ENCODE measurements around the gene ZNF292.
"Not testable (repeated sequence)": the region's sequence is repeated elsewhere in the genome, so short reads cannot be mapped to it uniquely, and the experiment has no call there.

Gene ZNF292

DNA sequence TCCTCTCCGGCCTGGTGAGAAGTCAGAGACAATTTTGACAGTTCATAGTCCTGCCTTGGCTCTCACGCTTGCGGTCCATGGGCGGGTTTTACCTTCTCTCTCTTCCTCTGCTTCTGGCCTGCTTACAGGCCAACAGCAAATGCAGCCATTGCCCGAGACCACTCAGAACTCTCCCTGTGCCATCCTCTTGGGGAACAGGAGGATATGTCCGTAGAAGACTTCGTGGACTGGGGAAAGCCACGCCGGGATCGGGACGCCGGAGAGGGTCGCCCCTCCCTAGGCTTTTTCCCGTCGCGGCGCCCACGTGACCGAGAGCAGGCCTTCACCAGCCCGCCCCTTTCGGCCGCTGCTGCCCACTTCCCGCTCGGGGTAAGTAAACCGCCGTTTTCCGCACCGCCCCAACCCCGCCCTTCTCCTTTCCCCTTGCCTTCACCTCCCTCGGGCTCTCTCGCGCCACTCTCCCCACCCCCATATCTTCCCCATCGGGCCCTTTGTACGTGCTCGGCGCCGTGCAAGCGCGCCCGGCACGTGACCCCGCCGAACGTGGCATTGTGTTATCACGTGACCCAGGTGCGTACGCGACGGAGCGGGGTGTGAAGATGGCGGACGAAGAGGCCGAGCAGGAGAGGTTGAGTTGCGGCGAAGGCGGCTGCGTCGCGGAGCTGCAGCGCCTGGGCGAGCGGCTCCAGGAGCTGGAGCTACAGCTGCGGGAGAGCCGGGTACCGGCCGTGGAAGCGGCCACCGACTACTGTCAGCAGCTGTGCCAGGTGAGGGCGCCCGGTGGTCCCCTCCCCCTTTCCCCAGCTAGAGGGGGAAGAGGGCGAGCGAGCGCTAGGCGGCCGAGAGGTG lies at the start of gene ZNF292:
Gene ZNF292, plus strand, starts transcription at position 573 of the 849 bp plus-strand sequence. Its CDS starts 27 bp downstream, at position 600.
- TF ChIP-seq POLR2A (IDR thresholded peaks at IDR 0.05; ENCODE audit: low read length), result peak; percentile 70
- no peak for TF ChIP-seq GATA1 (IDR thresholded peaks at IDR 0.05; ENCODE audit: low read depth, low read length)
- peak; percentile 94 to 96 for DNase-seq

DNA sequence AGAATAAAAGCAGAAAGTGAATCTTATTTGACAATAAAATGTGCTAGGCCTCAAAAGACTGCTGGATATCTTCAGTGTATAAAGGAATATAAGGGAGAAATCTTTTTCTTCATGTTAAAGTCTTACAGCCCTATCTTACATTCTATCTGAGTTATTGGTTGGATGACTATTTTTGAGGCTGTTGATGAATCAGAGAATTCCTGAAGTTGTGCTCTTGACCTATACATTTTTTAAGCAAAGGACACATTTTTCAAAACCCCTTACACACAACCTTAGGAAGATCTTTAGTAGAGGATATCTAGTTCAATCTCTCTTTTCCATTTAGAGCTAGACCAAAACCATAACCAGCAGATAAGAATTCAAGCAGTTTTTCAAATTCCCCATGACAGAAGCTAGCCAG lies 49.5 kb upstream of the ZNF292 start:
- TF ChIP-seq POLR2A (IDR thresholded peaks at IDR 0.05; ENCODE audit: low read length), result no peak
- no peak for TF ChIP-seq GATA1 (IDR thresholded peaks at IDR 0.05; ENCODE audit: low read depth, low read length)
- no peak for DNase-seq

DNA sequence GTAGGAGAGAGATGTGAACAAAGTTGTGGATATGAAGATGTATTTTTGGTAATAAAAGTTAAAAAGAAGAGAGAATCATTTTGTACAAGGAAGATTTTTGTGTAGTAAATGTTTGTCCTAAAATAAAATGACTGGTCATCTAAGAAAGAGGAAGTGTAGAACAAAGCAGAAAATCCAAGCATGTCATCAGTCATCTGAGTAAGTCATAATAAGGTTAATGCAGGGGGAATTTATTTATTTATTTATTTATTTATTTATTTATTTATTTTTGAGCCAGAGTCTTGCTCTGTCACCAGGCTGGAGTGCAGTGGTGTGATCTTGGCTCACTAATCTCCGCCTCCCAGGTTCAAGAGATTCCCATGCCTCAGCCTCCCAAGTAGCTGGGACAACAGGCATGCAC lies 44.7 kb upstream of the ZNF292 start:
- DNase-seq, result no peak
- TF ChIP-seq GATA1 (IDR thresholded peaks at IDR 0.05; ENCODE audit: low read depth, low read length), result no peak
- TF ChIP-seq POLR2A (IDR thresholded peaks at IDR 0.05; ENCODE audit: low read length), result no peak

DNA sequence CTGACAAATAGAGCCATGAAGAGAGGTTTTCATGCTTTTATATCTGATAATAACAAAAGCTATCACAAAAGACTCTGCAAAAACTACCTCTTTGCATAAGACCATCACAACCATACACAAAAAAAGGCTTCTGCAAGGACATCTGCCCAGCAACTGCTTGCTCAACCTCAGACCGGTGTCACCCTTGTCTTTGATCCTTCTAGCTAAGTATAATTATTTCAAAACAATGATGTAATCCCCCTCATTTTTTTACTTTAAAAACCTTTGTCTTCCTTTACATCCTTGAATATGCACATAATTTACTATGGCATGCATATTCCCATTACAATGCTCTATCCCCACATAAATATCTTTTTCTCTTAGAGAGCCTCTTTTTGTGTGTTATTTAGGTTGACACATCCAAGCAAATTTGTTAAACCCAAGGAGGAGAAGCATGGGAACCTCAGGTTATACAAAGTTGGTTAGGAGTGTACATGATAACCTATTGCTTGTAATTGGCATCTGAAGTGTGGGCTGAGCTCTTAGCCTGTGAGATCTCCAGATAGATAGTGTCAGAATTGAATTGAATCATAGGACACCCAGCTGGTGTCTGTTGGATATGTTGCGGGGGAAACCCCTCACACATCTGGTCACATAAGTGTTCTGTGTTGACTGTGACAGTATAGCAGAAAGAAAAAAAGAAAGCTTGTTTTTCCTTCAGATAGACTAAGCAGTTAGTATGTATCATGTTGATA lies 39.8 kb upstream of the ZNF292 start:
- TF ChIP-seq POLR2A (IDR thresholded peaks at IDR 0.05; ENCODE audit: low read length), result no peak
- no peak for TF ChIP-seq GATA1 (IDR thresholded peaks at IDR 0.05; ENCODE audit: low read depth, low read length)
- no peak for DNase-seq

DNA sequence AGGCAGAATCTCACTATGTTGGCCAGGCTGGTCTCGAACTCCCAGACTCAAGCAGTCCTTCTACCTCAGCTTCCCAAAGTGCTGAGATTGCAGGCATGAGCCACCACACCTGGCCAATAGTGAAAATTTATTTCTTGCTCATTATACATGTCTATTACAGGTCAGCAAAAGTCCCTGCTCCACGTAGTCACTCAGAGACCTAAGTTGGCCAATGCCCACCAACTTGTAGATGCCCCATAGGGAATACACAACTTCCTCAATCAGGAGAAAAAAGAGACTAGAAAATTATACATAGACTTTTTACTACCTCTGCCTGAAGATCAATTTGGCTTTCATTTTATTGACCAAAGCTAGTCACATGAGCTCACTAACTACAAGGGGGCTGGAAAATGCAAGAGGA lies 38.4 kb upstream of the ZNF292 start:
- no peak for DNase-seq

DNA sequence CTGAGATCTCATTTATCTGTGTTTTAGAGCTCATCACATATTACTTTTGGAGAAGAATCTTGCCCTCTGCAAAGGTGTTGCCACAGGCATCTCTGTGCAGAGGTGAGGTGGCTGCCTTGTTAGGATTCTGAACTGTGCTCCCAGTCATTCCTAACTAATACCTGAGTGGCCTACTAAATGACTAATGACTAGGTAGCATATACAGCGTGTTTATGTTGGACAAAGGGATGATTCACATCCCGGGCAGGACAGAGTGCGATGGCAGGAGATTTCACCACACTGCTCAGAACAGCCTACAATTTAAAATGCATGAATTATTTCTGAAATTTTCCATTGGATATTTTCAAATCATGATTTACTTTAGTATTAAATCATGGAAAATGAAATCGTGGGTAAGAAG lies 37.3 kb upstream of the ZNF292 start:
- TF ChIP-seq GATA1 (IDR thresholded peaks at IDR 0.05; ENCODE audit: low read depth, low read length) (no peak), POLR2A (IDR thresholded peaks at IDR 0.05; ENCODE audit: low read length) (no peak)
- no peak for DNase-seq

More for the DNA sequence above, 38.4 kb upstream of the ZNF292 start:
- TF ChIP-seq POLR2A (IDR thresholded peaks at IDR 0.05; ENCODE audit: low read length) (no peak), GATA1 (IDR thresholded peaks at IDR 0.05; ENCODE audit: low read depth, low read length) (no peak)

DNA sequence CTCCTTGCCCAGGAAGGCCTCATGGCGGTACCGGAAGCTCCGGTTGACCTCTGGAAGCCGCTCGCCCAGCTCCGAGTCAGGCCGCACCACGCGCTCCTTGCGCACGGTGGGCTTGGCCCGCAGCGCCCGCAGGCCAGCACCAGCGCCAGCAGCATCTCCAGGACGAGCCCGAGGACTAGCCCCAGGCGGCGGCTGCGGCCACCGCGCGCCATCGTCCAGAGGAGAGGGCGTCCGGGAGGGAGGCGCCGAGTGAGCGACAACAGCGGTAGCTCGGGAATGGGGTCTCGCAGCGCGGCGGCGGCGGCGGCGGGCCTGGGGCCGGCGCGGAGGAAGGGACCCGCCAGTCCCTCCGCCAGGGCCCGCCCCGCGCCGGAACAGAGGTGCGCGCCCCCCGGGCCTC lies 32.9 kb upstream of the ZNF292 start:
- no peak for DNase-seq
- TF ChIP-seq GATA1 (IDR thresholded peaks at IDR 0.05; ENCODE audit: low read depth, low read length) (no peak), POLR2A (IDR thresholded peaks at IDR 0.05; ENCODE audit: low read length) (no peak)

DNA sequence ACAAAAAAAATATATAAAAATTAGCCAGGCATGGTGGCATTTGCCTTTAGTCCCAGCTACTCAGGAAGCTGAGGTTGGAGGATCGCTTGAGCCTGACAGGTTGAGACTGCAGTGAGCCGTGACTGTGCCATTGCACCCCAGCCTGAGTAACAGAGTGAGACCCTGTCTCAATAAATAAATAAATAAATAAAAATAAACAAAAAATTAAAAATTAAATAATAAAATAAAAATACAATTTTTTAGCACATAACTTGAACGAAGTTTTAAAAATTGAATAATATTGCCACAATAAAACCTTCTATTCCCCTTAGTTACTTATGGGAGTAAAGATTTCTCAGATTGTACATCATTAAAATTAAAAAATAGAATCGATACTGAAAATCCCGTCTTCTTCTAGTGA lies 31.3 kb upstream of the ZNF292 start:
- TF ChIP-seq GATA1 (IDR thresholded peaks at IDR 0.05; ENCODE audit: low read depth, low read length) (no peak), POLR2A (IDR thresholded peaks at IDR 0.05; ENCODE audit: low read length) (no peak)
- no peak for DNase-seq

DNA sequence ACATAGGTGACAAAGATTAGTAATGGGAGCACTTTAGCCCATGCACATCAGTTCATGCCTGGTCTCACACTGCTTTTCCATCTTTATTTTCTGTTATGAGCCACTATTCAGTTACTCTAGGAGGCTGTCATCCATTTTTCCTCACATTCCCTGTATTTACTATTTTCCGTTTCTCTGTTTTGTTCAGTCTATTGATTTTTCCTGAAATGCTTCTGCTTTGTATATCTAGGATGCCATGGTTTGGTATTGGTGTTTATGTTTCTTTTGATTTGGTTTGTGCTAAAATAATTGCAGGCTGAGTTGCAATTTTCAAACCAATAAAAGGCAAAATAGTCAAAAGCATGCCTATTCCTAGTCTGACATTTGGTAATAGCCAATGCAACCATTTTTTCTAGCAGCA lies 28.9 kb upstream of the ZNF292 start:
- TF ChIP-seq GATA1 (IDR thresholded peaks at IDR 0.05; ENCODE audit: low read depth, low read length), result no peak
- no peak for DNase-seq

DNA sequence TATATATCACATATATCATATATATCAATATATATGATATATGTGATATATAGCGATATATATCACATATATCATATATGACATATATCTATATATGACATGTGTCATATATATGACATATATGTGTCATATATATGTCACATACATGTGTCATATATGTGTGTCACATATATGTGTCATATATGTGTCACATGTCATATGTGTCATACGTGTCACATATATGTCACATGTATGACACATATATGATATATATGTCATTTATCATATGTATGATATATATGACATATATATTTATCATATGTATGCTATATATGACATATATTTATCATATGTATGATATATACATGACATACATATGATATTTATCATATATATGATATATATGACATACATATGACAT lies 27.6 kb upstream of the ZNF292 start:
- no peak for DNase-seq
- TF ChIP-seq POLR2A (IDR thresholded peaks at IDR 0.05; ENCODE audit: low read length) (no peak), GATA1 (IDR thresholded peaks at IDR 0.05; ENCODE audit: low read depth, low read length) (no peak)

DNA sequence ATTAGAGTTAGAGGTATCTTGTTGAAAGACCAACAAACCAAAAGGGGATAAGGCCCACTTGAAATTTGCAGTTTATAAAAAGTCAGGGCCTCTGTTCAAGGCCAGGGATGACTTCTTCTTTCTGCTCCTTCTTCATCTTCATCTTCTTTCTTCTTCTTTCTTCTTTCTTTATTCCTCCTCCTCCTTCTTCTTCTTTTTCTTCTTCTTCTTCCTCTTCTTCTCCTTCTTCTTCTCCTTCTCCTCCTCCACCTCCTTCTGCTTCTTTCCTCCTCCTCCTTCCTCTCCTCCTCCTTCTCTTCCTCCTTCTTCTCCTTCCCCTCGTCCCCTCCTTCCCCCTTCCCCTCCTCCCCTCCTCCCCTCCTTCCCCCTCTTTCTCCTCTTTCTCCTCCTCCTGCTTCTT lies 18.4 kb upstream of the ZNF292 start:
- no peak for TF ChIP-seq POLR2A (IDR thresholded peaks at IDR 0.05; ENCODE audit: low read length)
- no peak for TF ChIP-seq GATA1 (IDR thresholded peaks at IDR 0.05; ENCODE audit: low read depth, low read length)
- DNase-seq, result no peak

DNA sequence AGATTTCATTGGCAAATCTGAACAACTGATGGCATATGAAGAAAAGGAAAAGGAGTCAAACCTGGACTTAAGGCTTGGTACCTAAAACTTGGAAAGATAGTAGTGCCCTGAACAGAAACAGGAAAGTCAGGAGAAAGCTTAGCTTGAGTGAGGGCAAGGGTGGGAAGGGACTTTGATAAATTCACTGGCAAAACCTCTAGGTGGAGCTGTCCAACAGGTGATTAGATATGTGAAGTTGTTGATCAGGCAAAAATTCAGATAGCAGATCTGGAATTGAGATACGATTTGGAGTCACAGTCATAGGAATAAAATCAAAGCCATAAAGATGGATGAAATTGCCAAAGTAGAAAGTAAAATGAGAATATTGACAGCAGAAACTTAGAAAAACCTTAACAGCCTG lies 16.1 kb upstream of the ZNF292 start:
- TF ChIP-seq POLR2A (IDR thresholded peaks at IDR 0.05; ENCODE audit: low read length) (no peak), GATA1 (IDR thresholded peaks at IDR 0.05; ENCODE audit: low read depth, low read length) (no peak)
- peak; percentile 50 to 66 for DNase-seq

DNA sequence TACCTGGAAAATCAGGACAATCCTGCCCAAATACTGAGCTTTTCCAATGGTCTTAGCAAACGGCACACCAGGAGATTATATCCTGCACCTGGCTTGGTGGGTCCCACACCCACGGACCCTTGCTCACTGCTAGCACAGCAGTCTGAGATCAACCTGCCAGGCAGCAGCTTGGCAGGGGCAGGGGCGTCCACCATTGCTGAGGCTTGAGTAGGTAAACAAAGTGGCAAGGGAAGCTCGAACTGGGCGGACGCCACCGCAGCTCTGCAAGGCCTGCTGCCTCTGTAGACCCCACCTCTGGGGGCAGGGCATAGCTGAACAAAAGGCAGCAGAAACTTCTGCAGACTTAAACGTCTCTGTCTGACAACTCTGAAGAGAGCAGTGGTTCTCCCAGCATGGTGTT lies 15.4 kb upstream of the ZNF292 start:
- DNase-seq, result not testable (repeated sequence)

DNA sequence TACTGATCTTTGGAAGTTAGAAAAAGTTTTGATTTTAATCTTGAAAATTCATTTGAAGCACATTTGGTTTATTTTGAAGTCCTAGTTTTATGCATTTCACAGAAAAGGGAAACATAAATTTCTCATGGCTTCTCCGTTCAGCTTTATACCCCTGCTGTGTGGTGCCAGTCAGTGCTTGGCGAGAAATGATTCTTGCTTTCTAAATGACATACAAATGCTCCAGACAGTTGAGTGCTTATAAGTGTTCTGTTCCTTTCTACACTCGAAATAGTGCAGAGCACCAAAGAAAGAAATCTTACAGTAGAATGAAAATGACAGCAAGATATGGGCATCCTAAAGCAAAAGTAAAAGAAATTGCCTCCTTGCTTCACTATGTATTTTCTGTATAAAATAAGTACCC lies 9.0 kb upstream of the ZNF292 start:
- no peak for TF ChIP-seq GATA1 (IDR thresholded peaks at IDR 0.05; ENCODE audit: low read depth, low read length)
- TF ChIP-seq POLR2A (IDR thresholded peaks at IDR 0.05; ENCODE audit: low read length), result no peak

DNA sequence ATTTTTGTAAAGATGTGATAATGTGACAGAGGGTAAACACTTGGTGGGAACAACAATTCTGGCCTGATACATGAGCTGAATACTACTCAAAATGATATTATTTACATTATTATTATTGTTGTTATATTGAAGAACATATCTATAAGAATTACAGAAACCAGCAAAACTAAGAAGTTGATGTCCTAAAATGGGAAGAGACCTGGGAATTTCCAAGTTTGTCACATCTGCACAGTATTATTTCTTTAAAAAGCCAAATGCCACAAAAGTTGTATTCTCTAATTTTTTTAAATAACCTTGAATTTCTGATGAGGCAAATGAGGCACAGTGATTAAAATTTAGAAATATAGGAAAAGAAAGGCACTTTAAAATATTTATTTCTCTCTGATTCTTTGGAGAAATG lies 5.0 kb upstream of the ZNF292 start:
- TF ChIP-seq POLR2A (IDR thresholded peaks at IDR 0.05; ENCODE audit: low read length) (no peak), GATA1 (IDR thresholded peaks at IDR 0.05; ENCODE audit: low read depth, low read length) (no peak)
- no peak for DNase-seq

More for the DNA sequence above, 9.0 kb upstream of the ZNF292 start:
- no peak for DNase-seq

Measured in erythroblast (primary cell).